Smooth muscle cell (in vitro differentiated cells): ENCODE measurements around the gene TMEM273. TPM values are rescaled to one million over a fixed set of nuclear protein-coding genes. Genes with fewer than 3 reads are reported as not detected.
A peak's percentile ranks its signal among the peaks of the same experiment; 100 is the strongest.

Source experiments
- DNase-seq: peaks from one replicate; lab custom pipeline; 2025; ENCODE audit not compliant: unreplicated experiment; lab: John Stamatoyannopoulos, UW
- H2AFZ ChIP-seq: fragments of 200-600 bp; sonication (generic); 2 replicates; pipeline ENCODE4 v1.6.0; 2016; ENCODE audit warnings: antibody characterized with exemption, low read depth, mild to moderate bottlenecking
- H3F3A ChIP-seq: fragments of 200-600 bp; sonication (generic); 2 replicates; pipeline ENCODE4 v1.6.0; 2017; ENCODE audit warnings: antibody characterized with exemption, low read depth
- H3K27ac ChIP-seq: fragments of 200-600 bp; sonication (generic); 2 replicates; pipeline ENCODE4 v1.5.1; 2016; ENCODE audit warnings: low read depth, mild to moderate bottlenecking
- H3K27me3 ChIP-seq: fragments of 200-600 bp; sonication (generic); 2 replicates; pipeline ENCODE4 v1.6.1; 2016; ENCODE audit warnings: low read depth, mild to moderate bottlenecking
- H3K36me3 ChIP-seq: fragments of 200-600 bp; sonication (generic); 2 replicates; pipeline ENCODE4 v1.5.1; 2016; ENCODE audit warnings: low read depth
- H3K4me1 ChIP-seq: fragments of 200-600 bp; sonication (generic); 2 replicates; pipeline ENCODE4 v1.5.1; 2016; ENCODE audit warnings: low read depth
- H3K4me2 ChIP-seq: fragments of 200-600 bp; sonication (generic); 2 replicates; pipeline ENCODE4 v1.6.0; 2016; ENCODE audit warnings: mild to moderate bottlenecking
- H3K4me3 ChIP-seq: fragments of 200-600 bp; sonication (generic); 2 replicates; pipeline ENCODE4 v1.5.1; 2016; ENCODE audit warnings: mild to moderate bottlenecking
- H3K79me2 ChIP-seq: fragments of 200-600 bp; sonication (generic); 2 replicates; pipeline ENCODE4 v1.6.0; 2016; ENCODE audit warnings: low read depth, mild to moderate bottlenecking
- H3K9ac ChIP-seq: fragments of 200-600 bp; sonication (generic); 2 replicates; pipeline ENCODE4 v1.6.0; 2016; ENCODE audit warnings: low read depth
- H3K9me3 ChIP-seq: fragments of 200-600 bp; sonication (generic); replicated peaks from 2 replicates; pipeline ENCODE4 v1.5.1; 2016; ENCODE audit warnings: low read depth
- H4K20me1 ChIP-seq: fragments of 200-600 bp; sonication (generic); 2 replicates; pipeline ENCODE4 v1.6.0; 2016; ENCODE audit warnings: low read depth
- CTCF ChIP-seq: fragments of 200-600 bp; sonication (generic); IDR thresholded peaks from 2 replicates; pipeline ENCODE4 v1.5.1; 2017; ENCODE audit warnings: borderline replicate concordance, mild to moderate bottlenecking, antibody characterized with exemption; ENCODE audit not compliant: insufficient read depth, poor library complexity, severe bottlenecking
- WGBS: methylation state at CpG from one replicate; pipeline ENCODE4 v1.1.7; 2016; ENCODE audit warnings: low lambda C conversion rate; 5-methylcytosine and 5-hydroxymethylcytosine counted together
- polyA plus RNA-seq: library from polyadenylated mRNA; unstranded; fragments of >200 nt; fragmentation: Nextera tagmentation; extraction: Ambion mirVana; gene quantifications from 2 replicates; pipeline ENCODE4 v1.2.1, GENCODE V29; 2016
- total RNA-seq: library from RNA; depleted of rRNA; stranded (reverse); fragments of >200 nt; gene quantifications from 2 replicates; pipeline ENCODE4 v1.2.3, GENCODE V29; 2014

The TMEM273 gene
- total and polyA plus RNA-seq, 2 experiments from 2014 or later, result 0.09 TPM; not detected in 1

- TF ChIP-seq CTCF, result no peak
- Histone ChIP-seq H3K4me1 (no peaks in the 10 kb centered on the region), H3K79me2 (no peaks in the 10 kb centered on the region), H4K20me1 (no peaks in the 10 kb centered on the region), H3K27me3 (peaks cover 10% of the 10 kb centered on the region), H3K9me3 (no peaks in the 10 kb centered on the region), H3K4me2 (no peak overlapping the region), H3K4me3 (no peak overlapping the region), H2AFZ (no peak overlapping the region), H3K27ac (no peak overlapping the region), H3K36me3 (no peaks in the 10 kb centered on the region), H3K9ac (no peak overlapping the region), H3F3A (no peaks in the 10 kb centered on the region)
- 31% methylated on average over 7 of the region's 7 CpGs for whole genome bisulfite sequencing
- no peak for DNase-seq
Measured at GRCh38 chr10:49158404-49158803, 29.8 kb downstream of the TMEM273 start.

GRCh38 chr10:49157229-49157628 lies 31.0 kb downstream of the TMEM273 start:
- H3K27me3 ChIP-seq, result peaks cover 10% of the 10 kb centered on the region
- no peaks in the 10 kb centered on the region for H4K20me1 ChIP-seq
- no peak for DNase-seq
- H3K9ac ChIP-seq, result no peak overlapping the region
- H3K9me3 ChIP-seq, result no peaks in the 10 kb centered on the region
- H3F3A ChIP-seq, result no peaks in the 10 kb centered on the region
- H3K27ac ChIP-seq, result no peak overlapping the region
- H3K4me2 ChIP-seq, result no peak overlapping the region
- no peak for TF ChIP-seq CTCF
- no peaks in the 10 kb centered on the region for H3K36me3 ChIP-seq
- no peak overlapping the region for H2AFZ ChIP-seq
- WGBS, result 87% methylated on average over 3 of the region's 3 CpGs
- H3K4me3 ChIP-seq, result no peak overlapping the region
- H3K4me1 ChIP-seq, result no peaks in the 10 kb centered on the region
- no peaks in the 10 kb centered on the region for H3K79me2 ChIP-seq

- no peak for TF ChIP-seq CTCF
- H3K9me3 ChIP-seq, result no peaks in the 10 kb centered on the region
- no peaks in the 10 kb centered on the region for H3F3A ChIP-seq
Measured at GRCh38 chr10:49154641-49155040, 33.5 kb downstream of the TMEM273 start.

GRCh38 chr10:49153971-49154370 lies 34.2 kb downstream of the TMEM273 start:
- H3K4me2 ChIP-seq, result no peak overlapping the region
- no peak overlapping the region for H3K27ac ChIP-seq
- TF ChIP-seq CTCF, result no peak
- H3K36me3 ChIP-seq, result no peaks in the 10 kb centered on the region
- peak overlapping the region; percentile 17 for H2AFZ ChIP-seq
- no peak for DNase-seq
- H3K4me3 ChIP-seq, result no peak overlapping the region
- H3K9ac ChIP-seq, result no peak overlapping the region
- H3K27me3 ChIP-seq, result peaks cover 10% of the 10 kb centered on the region
- H3K4me1 ChIP-seq, result no peaks in the 10 kb centered on the region
- H3K79me2 ChIP-seq, result no peaks in the 10 kb centered on the region
- no peaks in the 10 kb centered on the region for H3F3A ChIP-seq
- 100% methylated on average over 1 of the region's 1 CpG for WGBS
- no peaks in the 10 kb centered on the region for H4K20me1 ChIP-seq
- H3K9me3 ChIP-seq, result no peaks in the 10 kb centered on the region

More at GRCh38 chr10:49154641-49155040, 33.5 kb downstream of the TMEM273 start:
- no peaks in the 10 kb centered on the region for H3K36me3 ChIP-seq
- no peak for DNase-seq
- 91% methylated on average over 6 of the region's 6 CpGs for WGBS
- no peak overlapping the region for H3K4me3 ChIP-seq
- H4K20me1 ChIP-seq, result no peaks in the 10 kb centered on the region
- no peaks in the 10 kb centered on the region for H3K79me2 ChIP-seq
- no peak overlapping the region for H2AFZ ChIP-seq
- H3K27me3 ChIP-seq, result peaks cover 10% of the 10 kb centered on the region
- no peak overlapping the region for H3K27ac ChIP-seq
- no peak overlapping the region for H3K9ac ChIP-seq
- no peak overlapping the region for H3K4me2 ChIP-seq
- no peaks in the 10 kb centered on the region for H3K4me1 ChIP-seq
